Ovary (tissue), 3 donors: ENCODE results near the gene WDR76.

Experiments
- EP300 ChIP-seq: sonication (generic); formaldehyde crosslinking; IDR thresholded peaks from one replicate; pipeline ENCODE4 v1.6.1; 2017; ENCODE audit warnings: antibody characterized with exemption
- POLR2A ChIP-seq: fragments of 450-650 bp; IDR thresholded peaks from one replicate; pipeline ENCODE4 v1.6.1; 2017; ENCODE audit warnings: antibody characterized with exemption, mild to moderate bottlenecking, moderate library complexity
- TF ChIP-seq, protein P1 (sequence below), 3 donors: fragments of 450-650 bp in 2 of 3; fragments of 200-600 bp in 1 of 3; IDR thresholded peaks; one replicate each; pipeline versions ENCODE4 v1.5.1 to v1.8.0; 2016 to 2022; ENCODE audit warnings: antibody characterized with exemption in 3 of 3, mild to moderate bottlenecking in 1 of 3
- donor health status: DM: no; HTN: no; CAD: no.

DNA sequence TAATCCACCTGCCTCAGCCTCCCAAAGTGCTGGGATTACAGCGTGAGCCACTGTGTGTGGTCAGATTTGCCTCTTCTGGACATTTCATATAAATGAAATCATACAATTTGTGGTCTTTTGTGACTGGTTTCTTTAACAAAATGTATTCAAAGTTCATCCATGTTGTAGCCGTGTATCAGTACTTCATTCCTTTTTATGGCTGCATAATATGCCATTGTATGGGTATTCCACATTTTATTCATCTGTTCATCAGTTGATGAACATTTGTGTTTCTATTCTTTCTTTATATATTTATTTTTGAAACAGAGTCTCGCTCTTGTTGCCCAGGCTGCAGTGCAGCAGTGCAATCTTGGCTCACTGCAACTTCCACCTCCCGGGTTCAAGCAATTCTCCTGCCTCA lies 25.8 kb downstream of the WDR76 start:
- TF ChIP-seq POLR2A = no peak
- TF ChIP-seq, protein P1, sequence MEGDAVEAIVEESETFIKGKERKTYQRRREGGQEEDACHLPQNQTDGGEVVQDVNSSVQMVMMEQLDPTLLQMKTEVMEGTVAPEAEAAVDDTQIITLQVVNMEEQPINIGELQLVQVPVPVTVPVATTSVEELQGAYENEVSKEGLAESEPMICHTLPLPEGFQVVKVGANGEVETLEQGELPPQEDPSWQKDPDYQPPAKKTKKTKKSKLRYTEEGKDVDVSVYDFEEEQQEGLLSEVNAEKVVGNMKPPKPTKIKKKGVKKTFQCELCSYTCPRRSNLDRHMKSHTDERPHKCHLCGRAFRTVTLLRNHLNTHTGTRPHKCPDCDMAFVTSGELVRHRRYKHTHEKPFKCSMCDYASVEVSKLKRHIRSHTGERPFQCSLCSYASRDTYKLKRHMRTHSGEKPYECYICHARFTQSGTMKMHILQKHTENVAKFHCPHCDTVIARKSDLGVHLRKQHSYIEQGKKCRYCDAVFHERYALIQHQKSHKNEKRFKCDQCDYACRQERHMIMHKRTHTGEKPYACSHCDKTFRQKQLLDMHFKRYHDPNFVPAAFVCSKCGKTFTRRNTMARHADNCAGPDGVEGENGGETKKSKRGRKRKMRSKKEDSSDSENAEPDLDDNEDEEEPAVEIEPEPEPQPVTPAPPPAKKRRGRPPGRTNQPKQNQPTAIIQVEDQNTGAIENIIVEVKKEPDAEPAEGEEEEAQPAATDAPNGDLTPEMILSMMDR (IDR thresholded peaks at IDR 0.05) = no peak
- no peak for TF ChIP-seq EP300
